Thyroid gland (tissue), 4 donors: ENCODE data around the gene UHRF2.

Experiments used
- POLR2A ChIP-seq, 2 donors: fragments of 450-650 bp; IDR thresholded peaks; one replicate each; pipeline ENCODE4 v1.6.1; 2017; ENCODE audit warnings: antibody characterized with exemption in 2 of 2, mild to moderate bottlenecking in 2 of 2, moderate library complexity in 1 of 2
- TF ChIP-seq, protein P1 (sequence below), 6 experiments: fragments of 200-600 bp in 3 of 6; fragments of 450-650 bp in 3 of 6; sonication (generic) in 3 of 6; IDR thresholded peaks; one replicate each; pipeline ENCODE4 v1.5.1; 2016 to 2019; ENCODE audit warnings: antibody characterized with exemption in 6 of 6, mild to moderate bottlenecking in 2 of 6, inconsistent platforms in 1 of 6, moderate library complexity in 1 of 6

DNA sequence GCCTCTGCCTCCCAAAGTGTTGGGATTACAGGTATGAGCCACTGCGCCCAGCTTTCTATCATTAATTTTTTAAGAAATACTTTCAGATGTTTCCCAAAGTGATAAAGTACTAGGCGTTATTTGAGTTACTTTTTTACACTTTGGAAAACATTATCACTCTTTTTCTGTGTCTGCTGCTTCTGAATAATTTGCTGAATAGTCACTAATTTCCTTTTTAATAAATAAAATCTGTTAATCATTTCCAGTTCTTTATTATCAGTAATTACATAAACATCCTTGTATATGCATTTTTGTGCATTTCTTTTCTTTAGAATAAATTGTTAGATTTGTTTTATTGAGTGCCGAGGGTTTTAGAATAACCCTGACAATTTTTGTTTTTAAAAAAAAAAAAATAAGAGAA lies 48.6 kb downstream of the UHRF2 start:
- no peak for TF ChIP-seq POLR2A (IDR thresholded peaks at IDR 0.05)
- TF ChIP-seq, protein P1, sequence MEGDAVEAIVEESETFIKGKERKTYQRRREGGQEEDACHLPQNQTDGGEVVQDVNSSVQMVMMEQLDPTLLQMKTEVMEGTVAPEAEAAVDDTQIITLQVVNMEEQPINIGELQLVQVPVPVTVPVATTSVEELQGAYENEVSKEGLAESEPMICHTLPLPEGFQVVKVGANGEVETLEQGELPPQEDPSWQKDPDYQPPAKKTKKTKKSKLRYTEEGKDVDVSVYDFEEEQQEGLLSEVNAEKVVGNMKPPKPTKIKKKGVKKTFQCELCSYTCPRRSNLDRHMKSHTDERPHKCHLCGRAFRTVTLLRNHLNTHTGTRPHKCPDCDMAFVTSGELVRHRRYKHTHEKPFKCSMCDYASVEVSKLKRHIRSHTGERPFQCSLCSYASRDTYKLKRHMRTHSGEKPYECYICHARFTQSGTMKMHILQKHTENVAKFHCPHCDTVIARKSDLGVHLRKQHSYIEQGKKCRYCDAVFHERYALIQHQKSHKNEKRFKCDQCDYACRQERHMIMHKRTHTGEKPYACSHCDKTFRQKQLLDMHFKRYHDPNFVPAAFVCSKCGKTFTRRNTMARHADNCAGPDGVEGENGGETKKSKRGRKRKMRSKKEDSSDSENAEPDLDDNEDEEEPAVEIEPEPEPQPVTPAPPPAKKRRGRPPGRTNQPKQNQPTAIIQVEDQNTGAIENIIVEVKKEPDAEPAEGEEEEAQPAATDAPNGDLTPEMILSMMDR (IDR thresholded peaks at IDR 0.05) = no peak
